GM18858 (cell line): Measurements from ENCODE around the gene SCAPER.
"Not testable (repeated sequence)": the region's sequence is repeated elsewhere in the genome, so short reads cannot be mapped to it uniquely, and the experiment has no call there.

Experiments used
- ATAC-seq: cut with Tn5 transposase; IDR thresholded peaks from one replicate; pipeline ENCODE4 v1.9.1; 2021; ENCODE audit not compliant: unreplicated experiment

SCAPER gene

DNA sequence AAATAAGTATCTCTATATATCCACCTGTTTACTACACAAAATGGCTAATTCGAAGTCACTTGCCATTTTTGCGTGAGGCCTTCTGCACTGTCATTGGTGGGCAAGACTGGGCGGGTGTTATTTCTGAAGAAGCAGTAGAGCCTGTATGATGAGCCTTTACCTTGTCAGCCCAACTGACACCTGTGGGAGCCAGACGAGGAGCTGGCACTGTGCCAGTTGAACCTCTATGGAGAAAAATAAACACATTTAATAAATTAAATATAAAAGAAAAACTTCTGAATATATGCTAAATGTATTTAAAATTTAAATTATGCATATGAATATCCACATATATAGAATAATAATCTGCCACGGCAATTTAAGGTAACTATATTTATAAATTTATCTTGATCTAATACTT, 109.9 kb downstream of the SCAPER start:
- ATAC-seq, result no peak

DNA sequence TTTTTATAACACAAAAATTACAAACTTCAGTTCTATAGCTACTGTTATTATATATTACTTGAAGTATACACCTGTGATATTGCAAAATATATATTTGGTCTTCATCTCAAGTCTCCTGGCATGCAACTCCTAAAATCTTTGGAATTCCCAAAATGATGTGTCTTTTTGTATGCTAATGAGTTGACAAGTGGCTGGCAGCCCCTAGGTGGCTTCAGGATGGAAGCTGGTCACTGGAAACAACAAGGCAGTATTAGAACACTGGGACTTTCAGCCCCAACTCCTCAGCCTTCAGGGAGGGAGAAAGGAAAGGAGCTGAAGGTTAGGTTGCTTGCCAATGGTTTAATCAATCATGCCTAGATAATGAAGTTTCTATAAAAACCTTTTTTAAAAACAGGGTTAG, 112.0 kb downstream of the SCAPER start:
- no peak for ATAC-seq

DNA sequence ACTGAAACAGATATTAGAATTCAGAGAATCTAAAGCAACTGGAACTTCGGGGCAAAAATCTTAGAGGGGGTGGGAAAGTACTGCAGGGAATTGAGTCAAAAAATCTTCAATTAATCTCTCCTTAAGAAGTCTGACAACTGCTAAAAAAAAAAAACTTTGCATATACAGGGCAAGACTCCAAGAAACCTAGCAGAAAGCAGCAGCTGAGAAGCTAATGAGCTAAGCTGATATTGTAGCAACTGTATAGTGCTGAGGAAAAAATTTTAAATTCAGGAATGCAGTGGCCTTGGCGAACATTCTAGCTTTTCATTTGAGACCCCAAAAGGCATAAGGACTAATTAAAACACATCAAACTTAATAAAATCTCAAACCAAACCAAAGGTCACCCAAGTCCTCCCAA, 113.6 kb downstream of the SCAPER start:
- no peak for ATAC-seq

DNA sequence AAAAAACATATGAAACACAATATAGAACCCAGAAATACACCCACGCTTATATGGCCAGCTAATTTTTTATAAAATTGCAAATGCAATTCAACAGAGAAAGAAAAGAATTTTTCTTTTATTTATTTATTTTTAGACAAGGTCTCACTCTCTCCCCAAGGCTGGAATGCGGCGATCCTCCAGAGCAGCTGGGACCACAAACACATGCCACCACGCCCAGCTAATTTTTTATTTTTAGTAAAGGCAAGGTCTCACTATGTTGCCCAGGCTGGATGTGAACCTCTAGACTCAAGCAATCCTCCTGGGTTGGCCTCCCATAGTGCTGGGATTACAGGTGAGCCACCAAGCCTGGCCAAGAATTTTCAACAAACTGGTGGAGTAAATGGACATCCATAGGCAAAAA, 117.9 kb downstream of the SCAPER start:
- no peak for ATAC-seq

DNA sequence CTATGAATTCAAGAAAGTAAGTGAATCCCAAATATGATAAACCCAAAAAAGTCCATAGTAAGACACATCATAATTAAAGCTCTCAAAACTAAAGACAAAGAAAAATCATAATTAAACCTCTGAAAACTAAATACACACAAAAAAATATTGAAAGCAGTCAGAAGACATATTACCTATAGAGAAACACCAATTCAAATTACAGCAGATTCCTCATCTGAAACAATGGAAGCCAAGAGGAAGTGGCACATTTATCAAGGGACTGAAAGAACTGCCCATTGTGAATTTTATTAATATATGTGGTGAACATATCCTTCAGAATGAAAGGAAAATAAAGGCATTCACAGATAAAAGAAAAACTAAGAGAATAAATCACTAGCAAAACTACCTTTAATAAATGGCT, 128.2 kb downstream of the SCAPER start:
- ATAC-seq, result no peak

DNA sequence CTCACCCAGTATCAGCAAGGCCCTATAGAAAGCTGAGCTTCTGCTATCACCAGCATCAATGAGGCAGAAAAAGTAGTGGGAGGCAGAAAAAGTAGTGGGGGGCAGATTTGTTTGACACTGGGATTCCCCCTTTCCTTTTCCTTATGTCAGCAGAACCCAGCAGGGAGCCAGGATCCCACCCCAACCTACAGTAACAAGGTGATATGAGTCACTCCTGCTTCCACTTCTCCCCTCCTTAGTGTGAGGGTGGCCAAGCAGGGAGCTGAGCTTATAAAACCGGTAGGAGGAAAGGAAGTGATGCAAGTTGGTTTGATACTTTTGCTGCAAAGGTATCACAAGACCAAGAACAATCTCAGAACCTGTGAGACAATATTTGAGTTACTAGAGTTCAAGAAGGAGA, 128.7 kb downstream of the SCAPER start:
- ATAC-seq, result no peak

DNA sequence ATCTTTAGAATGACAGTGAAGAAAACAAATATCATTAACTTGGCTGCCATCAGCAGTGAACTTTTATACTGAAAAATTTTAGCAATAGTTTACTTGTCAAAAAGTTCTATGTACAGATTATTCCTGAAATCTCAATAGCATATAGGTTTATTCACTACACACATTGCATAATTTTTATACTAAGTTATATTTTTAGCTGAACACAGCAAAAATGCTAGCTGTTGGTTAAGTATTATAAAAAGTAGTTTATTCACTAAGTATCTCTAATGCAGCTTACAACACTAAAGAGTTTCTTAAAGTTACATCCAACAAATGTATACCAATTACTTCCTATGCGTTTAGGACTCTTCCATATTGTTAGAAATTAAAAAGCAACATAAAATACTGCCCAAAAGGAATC, 131.9 kb downstream of the SCAPER start:
- no peak for ATAC-seq

DNA sequence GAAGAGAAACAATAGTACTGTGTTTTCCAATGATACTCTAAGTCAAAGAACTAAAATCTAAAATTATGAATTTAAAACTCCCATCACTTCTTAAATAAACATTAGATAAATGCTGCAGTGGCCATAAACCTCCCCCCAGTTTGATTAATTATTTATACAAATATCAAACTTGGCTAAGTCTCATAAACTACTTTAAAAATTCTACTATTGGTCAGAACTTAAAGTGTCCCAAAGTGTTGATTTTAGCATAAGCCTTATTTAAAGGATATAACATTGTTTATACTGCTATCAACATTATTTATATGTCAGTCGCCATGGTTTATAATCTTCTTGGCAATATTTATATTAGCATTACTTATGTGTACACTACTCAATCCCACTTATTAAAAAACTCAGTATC, 132.4 kb downstream of the SCAPER start:
- no peak for ATAC-seq

DNA sequence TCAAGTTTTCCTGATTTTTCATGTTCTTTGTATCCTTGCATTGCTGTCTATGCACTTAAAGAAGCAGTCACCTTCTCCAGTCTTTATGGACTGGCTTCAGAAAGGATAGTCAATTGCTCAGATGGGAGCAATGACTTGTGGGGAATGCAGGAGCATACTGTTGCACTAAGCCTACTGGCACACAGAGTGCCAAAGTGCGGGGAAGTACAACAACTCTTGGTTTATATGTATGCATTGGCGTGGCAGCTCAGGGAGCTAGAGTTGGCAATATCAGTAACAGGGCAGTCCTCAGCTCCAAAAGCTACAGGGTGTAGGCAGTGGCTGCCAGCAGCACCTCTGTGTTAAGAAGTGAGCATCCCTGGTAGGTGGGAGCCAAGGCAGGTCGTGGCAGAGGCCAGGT, 141.1 kb downstream of the SCAPER start:
- no peak for ATAC-seq

DNA sequence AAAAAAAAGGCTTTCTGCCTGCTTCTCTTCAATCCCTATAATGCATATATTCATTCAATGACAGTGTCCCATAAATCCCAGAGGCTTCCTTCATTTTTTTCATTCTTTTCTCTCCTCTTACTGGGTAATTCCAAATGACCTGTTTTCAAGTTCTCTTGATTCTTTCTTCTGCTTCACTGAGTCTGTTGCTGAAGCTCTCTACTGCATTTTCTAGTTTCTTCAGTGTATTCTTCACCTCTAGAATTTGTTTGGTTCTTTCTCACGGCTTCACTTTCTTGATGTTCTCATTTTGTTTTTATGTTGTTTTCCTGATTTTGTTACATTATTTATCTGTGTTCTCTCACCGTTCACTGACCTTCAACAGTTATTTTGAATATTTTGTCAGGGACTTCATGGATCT, 141.6 kb downstream of the SCAPER start:
- ATAC-seq, result no peak

DNA sequence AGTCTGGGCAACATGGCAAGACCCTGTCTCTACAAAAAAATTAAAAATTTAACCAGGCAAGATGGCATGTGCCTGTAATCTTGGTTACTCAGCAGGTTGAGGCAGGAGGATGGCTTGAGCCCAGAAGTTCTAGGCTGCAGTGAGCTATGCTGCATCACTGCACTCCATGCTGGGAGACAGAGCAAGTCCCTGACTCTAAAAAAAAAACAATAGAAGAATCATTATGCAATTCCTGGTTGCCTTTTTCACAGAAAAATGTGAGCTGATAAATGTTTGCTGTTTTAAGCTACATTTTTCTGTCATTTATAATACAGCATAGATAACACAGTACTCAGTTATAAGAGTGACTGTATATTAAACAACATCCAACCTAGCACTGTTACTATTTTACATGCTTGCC, 148.8 kb downstream of the SCAPER start:
- no peak for ATAC-seq

DNA sequence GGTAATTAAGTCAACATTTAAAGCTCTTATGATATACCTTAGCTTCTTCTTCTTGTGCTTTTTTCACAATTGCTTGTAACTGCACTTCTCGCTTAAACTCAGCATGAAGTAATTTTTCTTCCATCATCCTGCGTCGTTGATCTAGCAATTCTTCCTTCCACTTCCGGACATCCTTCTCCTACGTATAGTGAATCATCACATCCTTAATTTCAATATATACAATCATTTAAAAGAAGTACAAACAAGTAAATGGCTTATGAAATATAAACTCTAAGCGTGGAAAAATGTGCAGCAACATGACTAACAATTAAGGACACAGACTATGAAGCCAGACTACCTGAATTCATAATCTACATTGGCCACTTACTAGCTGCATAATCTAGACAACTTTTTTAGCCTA, 151.4 kb downstream of the SCAPER start:
- no peak for ATAC-seq

DNA sequence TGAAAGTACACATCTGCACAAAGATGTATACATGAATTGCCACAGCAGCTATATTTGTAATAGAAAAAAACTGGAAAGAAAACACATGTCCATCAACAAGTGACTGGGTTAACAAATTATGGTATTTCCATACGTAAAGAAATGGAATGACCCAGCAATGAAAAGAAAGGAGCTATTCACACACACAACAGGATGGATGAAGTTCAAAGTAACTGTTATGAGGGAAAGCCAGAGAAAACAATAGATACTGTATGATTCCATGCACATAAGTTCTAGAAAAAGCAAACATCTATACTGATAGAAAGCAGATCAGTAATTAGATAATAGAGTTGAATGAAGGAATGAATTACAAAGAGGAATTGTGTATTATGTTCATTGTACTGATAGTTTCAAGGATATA, 152.0 kb downstream of the SCAPER start:
- no peak for ATAC-seq

DNA sequence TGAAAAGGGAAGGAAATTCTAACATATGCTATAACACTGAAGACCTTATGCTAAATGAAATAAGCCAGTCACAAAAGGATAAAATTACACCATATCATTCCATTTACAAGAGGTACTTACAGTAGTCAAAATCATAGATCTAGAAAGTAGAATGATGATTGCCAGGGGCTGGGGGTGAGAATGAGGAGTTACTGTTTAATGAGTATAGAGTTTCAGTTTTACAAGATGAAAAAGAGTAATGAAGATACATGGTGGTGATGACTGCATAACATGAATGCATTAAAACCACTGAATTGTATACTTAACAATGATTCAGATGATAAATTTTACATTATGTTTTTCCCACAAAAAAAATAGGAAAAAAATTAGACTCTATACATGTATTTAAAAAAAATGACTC, 152.6 kb downstream of the SCAPER start:
- ATAC-seq, result no peak

DNA sequence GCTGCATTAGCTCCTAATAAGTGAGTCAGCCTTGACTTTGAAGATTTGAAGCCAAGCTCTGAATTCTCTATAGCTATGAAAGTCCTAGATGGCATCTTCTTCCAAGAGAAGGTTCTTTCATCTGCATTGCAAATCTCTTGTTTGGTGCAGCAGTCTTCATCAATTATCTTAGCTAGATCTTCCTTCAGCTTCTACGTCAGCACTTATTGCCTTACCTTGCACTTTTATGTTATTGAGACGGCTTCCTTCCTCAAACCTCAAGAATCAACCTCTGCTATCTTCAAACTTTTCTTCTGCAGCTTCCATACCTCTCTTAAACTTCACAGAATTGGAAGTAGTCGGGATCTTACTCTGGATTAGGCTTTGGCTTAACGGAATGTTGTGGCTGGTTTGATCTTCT, 167.6 kb downstream of the SCAPER start:
- no peak for ATAC-seq

DNA sequence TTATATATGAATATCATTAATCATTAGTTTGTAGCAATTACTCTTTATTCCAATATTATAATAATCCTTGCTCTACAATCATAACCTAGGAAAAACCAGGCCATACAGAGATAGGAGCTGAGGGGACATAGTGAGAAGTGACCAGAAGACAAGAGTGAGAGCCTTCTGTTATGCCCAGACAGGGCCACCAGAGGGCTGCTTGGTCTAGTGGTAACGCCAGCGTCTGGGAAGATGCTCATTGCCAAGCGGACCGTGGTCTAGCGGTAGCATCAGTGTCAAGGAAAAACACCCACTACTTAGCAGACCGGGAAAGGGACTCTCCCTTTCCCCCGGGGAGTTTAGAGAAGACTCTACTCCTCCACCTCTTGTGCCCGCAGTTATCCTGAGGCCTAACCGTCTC, 172.8 kb downstream of the SCAPER start:
- not testable (repeated sequence) for ATAC-seq

DNA sequence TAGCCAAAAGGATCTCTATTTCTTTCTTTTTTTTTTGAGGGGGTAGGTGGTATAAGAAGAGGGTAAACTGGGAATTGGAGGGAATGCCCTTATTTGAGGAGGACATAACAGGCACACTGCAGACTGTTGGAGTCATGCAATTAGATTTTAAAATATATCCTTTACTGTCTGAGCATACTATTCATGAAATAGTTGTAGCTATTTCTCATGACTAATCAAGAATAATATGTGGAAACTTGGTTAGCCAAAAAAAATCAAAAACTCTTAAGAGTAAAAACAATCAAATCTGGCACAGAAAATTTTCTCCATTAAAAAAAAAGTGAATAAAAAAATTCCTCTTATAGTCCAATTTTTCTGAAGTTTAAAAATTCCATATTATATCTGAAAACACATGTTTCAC, 174.9 kb downstream of the SCAPER start:
- ATAC-seq, result no peak

DNA sequence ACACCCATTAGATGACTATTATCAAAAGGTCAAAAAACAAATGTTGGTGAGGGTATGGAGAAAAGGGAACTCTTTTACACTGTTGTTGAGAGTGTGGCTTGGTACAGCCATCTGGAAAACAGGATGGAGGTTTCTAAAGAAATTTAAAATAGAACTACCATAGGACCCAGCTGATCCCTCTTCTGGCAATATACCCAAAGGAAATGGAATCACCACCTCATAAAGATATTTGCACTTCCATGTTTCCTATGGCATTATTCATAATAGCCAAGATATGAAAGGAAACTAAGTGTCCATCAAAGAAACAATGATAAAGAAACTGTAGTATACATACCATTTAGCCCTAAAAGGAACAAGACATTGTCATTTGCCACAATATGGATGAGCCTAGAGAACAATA, 186.3 kb downstream of the SCAPER start:
- no peak for ATAC-seq

DNA sequence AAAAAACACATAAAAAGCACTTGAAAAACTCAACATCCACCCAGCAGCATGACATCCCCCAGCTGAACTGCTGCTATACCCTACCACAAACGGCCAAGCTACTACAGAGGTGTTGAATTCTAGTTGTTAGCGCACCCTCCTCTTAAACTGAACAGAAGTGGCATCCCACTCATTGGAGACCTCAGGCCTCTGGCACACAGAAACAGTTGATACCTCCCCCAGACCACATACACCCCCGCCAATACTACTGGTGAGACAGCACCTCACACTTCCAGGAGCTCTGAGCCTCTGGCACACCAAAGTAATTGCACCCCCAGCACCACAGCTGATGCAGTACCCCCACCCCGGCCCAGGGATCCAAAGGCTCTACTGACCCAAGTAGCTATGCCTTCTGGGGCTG, 190.2 kb downstream of the SCAPER start:
- no peak for ATAC-seq

DNA sequence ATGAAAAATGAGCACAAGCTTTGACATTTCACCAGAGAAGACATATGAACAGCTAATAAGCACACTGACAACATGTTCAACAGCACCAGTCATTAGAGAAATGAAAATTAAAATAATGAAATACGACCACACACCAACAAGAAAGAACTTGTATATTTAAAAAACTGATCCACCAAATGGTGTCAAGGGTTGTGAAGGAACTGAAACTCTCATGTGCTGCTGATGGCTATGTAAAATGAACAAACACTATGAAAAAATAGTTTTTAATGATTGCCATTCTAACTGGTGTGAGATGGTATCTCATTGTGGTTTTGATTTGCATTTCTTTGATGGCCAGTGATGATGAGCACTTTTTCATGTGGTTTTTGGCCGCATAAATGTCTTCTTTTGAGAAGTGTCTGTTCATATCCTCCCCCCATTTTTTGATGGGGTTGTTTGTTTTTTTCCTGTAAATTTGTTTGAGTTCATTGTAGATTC, 193.8 kb downstream of the SCAPER start:
- ATAC-seq, result peak; percentile 57

DNA sequence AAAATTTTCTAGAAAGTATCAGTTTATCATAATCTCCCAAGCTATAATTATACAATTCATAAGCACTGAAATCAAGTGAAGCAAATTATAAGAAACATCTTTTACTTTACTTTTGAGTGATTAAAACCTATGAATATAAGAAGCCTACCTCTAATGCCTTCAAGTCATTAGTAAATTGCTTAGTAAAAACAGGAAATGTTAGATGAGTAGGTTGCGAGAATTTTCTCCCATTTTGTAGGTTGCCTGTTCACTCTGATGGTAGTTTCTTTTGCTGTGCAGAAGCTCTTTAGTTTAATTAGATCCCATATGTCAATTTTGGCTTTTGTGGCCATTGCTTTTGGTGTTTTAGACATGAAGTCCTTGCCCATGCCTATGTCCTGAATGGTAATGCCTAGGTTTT, 201.1 kb downstream of the SCAPER start:
- not testable (repeated sequence) for ATAC-seq

DNA sequence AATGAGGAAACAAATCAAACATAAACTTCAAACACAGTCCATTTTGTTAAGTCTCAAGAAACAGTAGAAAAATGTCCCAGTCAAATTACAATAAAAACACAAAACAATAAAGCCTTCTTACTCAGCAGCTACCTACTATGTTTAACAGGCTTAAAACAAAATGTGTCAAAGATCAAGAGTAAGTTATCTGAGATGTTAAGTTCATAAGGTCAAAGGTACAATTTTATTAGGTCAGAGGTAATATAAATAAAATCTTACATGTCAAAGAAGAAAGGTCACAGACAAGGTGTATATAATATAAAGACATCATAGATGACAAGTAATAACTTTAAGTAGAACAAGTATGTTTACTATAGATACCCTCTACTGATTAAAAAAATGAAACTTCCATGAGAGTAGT, 208.3 kb downstream of the SCAPER start:
- ATAC-seq, result no peak

DNA sequence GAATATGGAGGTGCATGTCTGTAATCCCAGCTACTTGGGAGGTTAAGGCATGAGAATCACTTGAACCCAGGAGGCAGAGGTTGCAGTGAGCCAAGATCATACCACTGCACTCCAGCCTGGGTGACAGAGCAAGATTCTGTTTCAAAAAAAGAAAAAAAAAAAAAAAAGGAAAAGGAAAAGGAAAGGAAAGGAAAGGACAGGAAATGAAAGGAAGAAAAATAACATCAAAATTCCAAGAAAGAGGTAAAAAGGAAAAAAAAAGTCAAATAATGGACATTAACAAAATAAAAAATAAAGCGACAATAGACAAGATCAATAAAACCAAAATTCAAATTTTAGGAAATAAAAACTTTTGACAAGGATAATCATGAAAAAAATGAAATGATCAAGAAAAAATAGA, 212.6 kb downstream of the SCAPER start:
- ATAC-seq, result not testable (repeated sequence)

DNA sequence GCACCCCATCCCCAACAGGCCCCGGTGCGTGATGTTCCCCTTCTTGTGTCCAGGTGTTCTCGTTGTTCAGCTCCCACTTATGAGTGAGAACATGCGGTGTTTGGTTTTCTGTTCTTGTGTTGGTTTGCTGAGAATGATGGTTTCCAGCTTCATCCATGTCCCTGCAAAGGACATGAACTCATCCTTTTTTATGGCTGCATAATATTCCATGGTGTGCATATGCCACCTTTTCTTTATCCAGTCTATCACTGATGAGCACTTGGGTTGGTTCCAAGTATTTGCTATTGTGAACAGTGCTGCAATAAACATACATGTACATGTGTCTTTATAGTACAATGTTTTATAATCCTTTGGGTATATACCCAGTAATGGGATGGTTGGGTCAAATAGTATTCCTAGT, 217.5 kb downstream of the SCAPER start:
- not testable (repeated sequence) for ATAC-seq
